Measurements from ENCODE around the gene NIPAL1.
A peak's percentile ranks its signal among the peaks of the same experiment; 100 is the strongest.
"Not testable (repeated sequence)": the region's sequence is repeated elsewhere in the genome, so short reads cannot be mapped to it uniquely, and the experiment has no call there.

The NIPAL1 gene

DNA sequence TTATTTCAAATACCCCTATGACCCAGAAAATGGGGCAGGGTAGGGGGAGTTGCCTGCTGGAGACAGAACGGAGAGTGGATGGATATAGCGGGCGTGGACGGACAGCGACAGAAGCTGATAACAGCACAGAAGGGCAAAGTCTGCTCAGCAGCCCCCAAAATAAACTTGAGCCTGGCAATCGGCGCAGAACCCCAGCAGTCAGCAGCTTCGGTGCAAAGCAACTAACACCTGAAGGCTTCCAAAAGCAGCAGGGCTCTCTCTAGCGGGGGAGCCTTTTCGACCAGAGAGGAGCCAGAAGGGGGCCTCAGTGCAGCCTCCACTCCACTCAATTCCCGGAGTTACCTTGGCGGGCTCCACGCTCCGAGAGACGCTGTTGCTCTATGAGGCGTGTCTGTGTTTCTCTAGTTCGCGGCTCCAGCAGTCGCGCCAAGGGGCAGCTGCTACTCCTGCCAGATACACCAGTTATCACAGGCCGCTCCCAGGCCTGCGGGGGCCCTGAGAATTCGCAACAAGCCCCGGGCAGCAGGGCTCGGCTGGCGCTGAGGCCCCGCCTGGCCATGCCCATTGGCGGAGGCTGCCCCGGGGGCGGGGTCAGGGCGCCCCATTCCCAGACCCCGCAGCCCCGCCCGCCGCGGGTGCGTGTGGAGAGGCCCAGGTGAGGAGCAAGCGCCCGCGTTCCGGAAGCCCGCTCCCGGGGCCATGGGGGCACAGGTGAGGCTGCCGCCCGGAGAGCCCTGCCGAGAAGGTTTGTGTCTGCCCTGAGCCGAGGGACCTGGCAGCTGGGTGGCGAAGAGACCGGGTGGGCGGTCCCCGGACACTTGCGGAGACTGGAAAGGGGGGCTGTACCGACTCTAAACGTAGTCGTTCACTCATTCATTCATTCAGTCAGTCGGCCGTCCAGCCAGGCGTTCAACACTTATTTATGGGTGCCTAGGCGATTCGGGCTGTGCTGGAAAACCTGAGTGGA lies at the start of gene NIPAL1, which contains the start of gene CNGA1:
NIPAL1 (plus strand) TSS at position 632 of the 967 bp plus-strand sequence; CDS start at position 700, 68 bp downstream.
CNGA1 (minus strand) TSS at position 541 of the 967 bp plus-strand sequence. CDS start 63,992 bp downstream, outside the sequence.
- peak; percentile 17 to 54 for DNase-seq (ENCODE audit: low read depth in 2 of 2)

DNA sequence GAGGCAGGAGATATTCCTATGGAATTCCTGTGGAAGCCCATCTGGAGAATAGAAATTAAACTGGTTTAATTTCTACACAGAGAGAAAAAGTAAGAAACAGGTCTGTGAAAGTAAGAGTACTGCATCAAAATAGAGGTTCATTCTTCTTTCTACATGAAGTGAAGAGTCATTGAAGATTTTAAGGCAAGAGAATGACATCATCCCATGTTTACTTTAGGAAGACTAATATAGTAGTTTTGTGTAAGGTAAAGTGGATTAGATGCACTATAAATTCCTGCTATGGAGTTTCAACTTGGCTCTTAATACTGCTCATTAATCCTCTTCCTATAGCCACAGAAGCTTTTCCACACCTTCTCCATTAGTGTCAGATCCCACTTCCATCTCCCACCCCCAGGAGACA lies 47.7 kb upstream of the NIPAL1 start:
- DNase-seq (ENCODE audit: low read depth in 2 of 2), result no peak

DNA sequence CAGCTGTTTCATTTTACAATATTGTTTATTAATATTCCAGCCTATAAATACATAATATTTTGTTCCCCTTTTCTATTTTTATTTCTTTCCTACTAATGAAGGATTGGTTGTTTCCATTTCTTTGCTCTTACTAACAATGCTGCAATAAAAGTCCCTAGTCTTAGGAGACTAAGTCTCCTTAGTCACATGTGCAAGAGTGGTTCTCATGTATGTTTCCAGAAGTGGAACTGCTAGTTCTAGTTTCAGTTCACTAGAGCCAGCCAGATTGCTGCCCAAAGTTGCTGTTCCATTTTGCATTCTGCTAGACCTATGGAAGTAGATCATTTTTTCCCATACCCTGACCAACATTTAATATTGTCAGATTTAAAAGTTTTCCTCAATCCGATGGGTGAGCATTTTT lies 44.4 kb upstream of the NIPAL1 start:
- no peak for DNase-seq (ENCODE audit: low read depth in 2 of 2)

DNA sequence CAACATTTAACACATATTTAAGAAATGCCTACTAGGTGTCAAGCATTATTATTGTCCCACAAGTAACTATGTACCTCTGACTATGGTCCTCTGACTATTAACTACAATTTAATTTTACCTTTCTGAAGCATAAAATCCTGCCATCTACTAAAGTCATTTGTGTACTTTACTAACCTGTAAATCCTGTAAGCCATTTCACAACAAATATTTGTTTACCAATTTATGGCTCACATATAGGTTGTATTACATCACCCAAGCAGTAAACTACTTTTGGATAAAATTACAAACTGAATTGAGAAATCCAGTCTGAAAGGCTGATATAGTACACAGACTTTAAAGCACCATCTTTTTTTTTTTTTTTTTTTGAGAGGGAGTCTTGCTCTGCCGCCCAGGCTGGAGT lies 43.9 kb upstream of the NIPAL1 start:
- no peak for DNase-seq (ENCODE audit: low read depth in 2 of 2)

DNA sequence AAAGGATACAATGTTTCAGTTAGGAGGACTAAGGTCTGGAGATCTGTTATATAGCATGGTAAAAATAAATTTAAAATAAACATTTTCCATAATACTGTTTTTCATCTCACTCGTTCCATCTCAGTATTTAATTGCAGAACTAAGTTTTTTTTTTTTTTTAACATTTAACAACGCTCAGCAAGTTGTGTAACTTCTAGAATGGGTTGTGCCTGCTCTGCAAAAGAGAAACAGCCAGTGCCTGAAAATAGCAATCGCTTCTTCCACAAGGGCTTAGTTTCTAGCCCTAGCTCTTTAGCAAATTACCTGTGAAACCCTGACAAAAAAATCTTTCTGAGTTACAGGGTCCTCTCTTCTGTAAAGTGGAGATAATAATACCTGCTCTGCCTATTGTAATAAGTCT lies 42.0 kb upstream of the NIPAL1 start:
- DNase-seq (ENCODE audit: low read depth in 2 of 2), result no peak

DNA sequence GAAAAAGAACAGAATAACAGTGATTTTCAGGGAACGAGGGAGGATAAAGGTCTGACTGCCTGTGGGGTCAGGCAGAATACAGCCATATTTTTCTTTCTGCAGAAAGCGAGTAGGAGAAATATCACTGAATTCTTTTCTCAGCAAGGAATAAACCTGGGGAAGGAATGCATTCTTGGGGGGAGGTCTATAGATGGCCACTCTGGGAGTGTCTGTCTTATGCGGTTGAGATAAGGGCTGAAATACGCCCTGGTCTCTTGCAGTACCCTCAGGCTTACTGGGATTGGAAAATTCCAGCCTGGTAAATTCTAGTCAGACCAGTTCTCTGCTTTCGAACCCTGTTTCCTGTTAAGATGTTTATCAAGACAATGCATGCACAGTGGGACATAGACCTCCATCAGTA lies 26.4 kb upstream of the NIPAL1 start:
- DNase-seq (ENCODE audit: low read depth in 2 of 2), result no peak

DNA sequence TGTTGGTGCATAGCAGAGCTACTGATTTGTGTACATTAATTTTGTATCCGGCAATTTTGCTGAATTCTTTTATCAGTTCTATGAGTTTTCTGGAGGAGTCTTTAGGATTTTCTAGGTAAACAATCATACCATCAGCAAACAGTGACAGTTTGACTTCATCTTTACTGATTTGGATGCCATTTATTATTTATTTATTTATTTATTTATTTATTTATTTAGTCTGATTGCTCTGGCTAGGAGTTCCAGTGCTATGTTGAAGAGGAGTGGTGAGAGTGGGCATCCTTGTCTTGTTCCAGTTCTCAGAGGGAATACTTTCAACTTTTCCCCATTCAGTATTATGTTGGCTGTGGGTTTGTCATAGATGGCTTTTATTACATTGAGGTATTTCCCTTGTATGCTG lies 24.1 kb upstream of the NIPAL1 start:
- not testable (repeated sequence) for DNase-seq (ENCODE audit: low read depth in 2 of 2)

DNA sequence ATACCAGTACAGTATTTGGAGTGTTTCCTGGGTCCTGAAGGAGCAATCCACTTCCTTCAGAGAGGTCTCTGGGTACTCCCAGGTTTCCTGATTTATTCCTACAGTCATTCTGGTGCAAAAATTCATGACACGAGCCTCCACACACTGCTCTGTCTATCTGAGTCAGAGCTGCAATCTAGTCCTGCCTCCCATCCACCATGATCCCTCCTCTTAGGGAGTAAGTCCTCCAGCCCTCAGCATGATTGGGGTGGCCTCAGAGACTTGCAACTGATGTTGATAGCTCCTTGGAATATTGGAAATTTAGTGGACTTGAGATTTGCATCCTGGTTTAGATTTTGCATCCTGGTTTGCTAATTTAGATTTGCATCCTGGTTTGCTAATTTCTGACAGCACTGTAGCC lies 20.6 kb upstream of the NIPAL1 start:
- no peak for DNase-seq (ENCODE audit: low read depth in 2 of 2)

DNA sequence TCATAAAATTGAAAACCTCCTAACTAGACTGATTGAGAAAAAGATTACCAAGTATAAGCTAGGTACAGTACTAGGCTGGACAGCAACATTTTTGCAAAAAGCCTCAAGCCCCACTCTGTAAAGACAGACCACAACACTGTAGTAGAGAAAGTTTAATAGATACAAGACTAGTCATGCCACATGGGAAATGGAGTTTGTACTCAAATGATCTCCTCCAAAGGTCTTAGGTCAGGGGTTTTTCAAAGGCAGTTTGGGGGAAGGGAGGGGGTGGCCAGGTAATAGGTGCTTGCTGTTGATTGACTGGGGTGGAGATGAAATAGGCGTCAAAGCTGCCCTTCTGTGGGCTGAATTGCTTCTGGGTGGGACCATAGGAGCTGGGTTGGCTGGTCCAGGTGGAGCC lies 14.3 kb upstream of the NIPAL1 start:
- DNase-seq (ENCODE audit: low read depth in 2 of 2), result no peak

DNA sequence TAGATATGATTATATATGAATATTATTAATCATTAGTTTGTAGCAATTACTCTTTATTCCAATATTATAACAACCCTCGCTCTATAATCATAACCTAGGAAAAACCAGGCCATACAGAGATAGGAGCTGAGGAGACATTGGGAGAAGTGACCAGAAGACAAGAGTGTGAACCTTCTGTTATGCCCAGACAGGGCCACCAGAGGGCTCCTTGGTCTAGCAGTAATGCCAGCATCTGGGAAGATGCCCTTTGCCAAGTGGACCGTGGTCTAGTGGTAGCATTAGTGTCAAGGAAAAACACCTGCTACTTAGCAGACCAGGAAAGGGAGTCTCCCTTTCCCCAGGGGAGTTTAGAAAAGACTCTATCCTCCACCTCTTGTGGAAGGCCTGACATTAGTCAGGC lies 13.0 kb upstream of the NIPAL1 start:
- peak in 1 of 2 donors; percentile 14 for DNase-seq (ENCODE audit: low read depth in 2 of 2)

DNA sequence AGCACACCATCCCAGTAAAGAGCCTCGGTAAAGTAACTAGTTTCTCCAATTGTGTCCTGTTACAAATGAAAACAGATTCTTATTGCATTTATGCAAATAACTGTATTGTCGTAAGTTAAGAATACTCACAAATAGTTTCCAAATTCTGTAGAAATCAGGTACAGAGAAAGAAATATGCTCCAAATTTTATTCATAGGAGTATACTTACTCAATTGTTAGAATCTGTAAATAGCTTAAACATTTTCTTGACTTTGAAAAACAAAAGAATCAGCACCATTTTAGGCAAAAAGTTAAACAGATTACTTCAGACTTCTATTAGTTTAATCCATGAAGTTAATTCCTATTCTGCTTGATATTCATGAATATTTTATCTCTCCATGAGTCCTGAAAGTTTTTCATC lies 10.8 kb upstream of the NIPAL1 start:
- DNase-seq (ENCODE audit: low read depth in 2 of 2), result no peak

DNA sequence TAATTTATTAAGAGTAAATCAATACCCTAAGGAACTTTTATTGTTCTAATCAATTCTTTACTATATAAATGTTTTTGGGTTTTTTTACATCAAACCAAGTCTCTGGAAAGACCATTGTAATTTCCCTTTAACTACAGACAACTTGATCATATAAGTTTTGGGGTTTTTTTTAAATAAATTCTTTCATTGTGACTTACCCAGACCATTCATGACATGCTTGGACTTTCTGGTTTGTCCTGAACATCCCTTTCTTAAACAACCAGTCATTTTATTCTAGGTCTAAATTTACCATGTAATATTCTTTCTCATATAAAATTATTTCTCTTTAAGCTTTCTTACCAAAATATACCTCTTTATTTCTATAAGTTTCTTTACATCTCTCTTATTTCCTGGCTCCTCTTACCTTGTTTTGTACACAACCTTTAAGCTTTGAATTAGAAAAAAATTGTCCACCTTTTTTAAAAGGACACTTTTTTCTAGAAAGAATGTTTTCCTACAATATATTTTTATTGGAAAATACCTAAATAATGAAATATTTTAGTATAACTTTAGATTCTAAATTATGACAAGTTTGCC lies 8.5 kb upstream of the NIPAL1 start:
- no peak for DNase-seq (ENCODE audit: low read depth in 2 of 2)

DNA sequence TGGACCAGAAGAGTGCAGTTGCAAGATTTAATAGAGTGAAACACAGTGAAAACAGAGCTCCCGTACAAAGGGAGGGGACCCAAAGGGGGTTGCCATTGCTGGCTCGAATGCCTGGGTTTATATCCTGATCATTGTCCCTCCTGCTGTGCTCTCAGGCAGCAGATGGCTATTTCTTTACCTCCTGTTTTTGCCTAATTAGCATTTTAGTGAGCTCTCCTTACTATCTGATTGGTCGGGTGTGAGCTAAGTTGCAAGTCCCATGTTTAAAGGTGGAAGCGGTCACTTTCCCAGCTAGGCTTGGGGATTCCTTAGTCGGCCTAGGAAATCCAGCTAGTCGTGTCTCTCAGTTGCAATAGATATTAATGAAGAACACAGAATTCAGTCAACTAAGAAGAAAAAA lies 5.7 kb upstream of the NIPAL1 start:
- not testable (repeated sequence) for DNase-seq (ENCODE audit: low read depth in 2 of 2)

DNA sequence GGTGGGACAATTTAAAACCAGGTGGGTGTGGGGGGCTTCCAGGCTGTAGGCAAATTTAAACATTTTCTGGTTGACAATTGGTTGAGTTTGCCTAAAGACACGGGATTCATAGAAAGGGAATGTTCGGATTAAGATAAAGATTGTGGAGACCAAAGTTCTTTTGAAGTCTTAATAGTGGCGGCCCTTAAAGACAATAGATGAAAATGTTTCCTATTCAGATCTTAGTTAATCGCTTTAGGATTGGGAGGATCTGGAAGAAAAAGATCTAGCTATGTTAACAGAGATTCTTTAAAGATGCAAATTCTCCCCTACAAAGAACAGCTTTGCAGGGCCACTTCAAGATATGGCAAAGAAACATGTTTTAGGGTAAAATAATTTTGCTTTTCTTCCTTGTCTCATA lies 4.8 kb upstream of the NIPAL1 start:
- DNase-seq (ENCODE audit: low read depth in 2 of 2), result no peak

DNA sequence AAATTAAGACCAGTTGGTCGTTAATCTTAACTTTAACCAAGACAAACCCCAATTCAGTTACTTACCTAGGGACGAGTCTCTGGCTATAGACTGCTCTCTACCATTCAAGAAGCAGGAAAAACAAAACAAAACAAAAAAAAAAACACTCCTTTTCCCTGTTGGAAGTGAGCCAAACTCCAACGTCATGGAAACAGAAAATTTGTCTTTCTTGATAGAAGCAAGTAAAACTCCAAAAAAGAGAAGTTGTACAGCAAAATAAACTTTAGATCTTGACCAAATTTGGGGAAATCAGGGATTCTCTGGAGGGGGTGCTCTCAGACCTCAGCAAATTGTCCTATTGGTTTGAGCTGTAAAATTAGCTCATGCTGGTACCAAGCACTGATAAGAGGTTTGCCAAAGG lies 3.7 kb upstream of the NIPAL1 start:
- no peak for DNase-seq (ENCODE audit: low read depth in 2 of 2)

DNA sequence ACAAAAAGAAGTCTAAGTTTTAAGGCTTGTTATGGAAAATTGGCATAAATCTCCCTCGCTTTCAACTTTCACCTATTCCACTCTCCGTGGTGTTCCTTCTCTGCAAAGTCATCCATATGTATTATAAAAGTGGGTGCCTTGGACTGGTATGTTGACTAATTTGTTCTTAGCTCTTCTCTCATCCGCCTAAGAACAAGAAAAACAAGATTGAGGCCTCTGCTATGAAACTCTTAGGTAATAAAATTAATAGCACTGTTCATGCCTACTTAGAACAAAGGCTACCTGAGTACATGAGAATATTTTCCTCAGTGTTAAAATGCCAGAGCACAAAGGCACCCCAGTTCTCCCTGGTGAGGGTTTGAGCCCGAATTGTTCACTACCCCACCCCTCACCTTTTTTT lies 1.4 kb upstream of the NIPAL1 start:
- no peak for DNase-seq (ENCODE audit: low read depth in 2 of 2)

DNA sequence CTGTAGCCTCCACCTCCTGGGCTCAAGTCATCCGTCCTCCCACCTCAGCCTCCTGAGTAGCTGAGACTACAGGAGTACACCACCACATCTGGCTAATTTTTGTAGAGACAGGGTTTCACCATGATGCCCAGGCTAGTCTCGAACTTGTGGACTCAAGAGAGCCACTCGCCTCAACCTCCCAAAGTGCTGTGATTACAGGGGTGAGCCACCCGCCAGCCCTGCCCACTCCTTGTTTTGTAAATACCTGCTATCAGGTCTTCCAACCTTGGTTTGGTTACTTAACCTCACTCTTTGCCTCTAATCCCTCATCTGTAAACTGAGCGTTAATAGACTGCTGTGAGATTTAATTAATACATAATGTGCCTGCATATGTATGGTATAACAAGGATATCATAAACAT lies 894 bp upstream of the NIPAL1 start:
- no peak for DNase-seq (ENCODE audit: low read depth in 2 of 2)

DNA sequence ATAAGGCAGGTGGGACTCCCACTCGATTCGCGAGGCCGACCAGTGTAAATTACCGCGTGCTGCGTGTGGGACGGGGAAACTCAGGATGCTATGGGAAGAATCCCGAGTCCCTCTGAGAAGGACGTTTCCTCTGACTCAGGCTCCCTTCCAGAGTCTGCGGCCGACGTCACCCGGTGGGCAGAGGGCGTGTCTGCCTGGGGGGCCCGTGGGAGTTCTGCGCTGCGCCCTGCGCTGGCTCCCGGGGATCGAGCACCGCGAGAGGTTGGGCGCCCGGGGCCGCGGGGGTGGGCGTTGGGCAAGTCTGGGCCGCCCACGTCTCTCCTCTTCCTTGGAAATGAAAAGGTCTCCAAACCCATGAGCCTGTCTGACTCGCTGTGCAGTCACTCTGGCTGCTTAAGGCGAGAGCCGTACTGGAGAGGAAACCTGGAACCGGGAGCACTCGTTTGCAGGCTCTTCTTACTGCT lies 568 bp downstream of the NIPAL1 start:
- DNase-seq (ENCODE audit: low read depth in 2 of 2), result no peak

DNA sequence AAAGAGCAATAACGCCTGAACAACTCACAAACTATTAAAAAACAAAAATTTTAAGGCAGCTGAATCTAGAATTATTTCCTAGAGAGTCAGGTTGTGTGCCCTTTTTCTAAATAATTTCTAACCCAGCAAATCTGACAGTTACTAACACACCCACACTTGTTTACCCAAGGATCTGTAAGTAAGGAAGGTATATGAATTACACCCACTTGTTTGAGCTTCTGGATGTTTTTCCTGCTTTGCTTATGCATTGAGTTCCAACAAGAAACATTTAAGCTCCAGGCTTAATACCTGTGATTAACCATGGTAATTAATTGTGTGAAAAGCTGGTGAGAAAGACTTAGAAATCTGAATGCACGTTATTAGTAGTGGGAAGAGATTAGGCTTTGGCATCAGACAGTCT lies 1.5 kb downstream of the NIPAL1 start:
- no peak for DNase-seq (ENCODE audit: low read depth in 2 of 2)

DNA sequence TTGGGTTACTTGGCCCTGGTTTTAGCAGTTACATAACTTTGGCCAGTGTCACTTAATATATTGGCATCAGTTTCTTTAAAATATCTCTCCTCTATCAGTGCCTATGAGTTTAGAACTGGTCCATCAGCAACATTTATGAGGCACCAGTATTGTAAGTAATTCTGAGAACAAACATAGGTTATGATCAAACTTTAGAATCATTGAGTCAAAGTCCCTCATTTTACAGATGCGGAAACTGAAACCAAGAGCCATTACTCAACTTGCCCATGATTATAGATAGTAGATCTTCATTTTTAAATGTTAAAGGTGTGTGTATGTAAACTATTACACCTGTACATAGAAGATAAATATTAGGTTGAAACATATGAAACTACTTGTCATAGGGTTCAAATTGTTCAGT lies 4.5 kb downstream of the NIPAL1 start:
- no peak for DNase-seq (ENCODE audit: low read depth in 2 of 2)

DNA sequence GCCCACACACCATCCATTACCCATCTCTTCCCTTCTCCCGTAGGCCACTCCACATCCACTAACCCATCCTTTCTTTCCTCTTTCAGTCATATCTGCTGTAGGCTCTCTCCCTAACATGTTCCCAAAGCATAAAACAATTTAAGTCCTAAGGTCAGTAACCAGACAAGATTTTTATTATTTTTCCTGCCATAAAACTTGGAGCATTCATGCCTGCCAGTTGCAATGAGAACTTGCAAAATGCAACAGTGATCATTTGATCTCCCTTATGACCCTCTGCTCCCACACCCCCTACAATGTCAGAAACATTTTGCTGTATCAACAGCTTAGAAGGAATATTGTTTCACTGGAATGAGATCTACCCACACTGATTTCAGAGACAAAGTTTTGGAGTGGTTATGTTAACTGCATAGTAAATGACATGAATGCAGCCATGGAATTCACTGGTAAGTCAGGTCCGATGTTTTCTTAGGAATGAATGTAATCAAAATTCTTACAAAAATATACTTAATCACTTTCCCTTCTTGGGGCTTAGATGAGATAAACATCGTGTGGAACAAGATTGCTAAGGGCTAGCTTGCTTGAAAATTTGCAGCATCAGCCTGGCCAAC lies 5.7 kb downstream of the NIPAL1 start:
- no peak for DNase-seq (ENCODE audit: low read depth in 2 of 2)

DNA sequence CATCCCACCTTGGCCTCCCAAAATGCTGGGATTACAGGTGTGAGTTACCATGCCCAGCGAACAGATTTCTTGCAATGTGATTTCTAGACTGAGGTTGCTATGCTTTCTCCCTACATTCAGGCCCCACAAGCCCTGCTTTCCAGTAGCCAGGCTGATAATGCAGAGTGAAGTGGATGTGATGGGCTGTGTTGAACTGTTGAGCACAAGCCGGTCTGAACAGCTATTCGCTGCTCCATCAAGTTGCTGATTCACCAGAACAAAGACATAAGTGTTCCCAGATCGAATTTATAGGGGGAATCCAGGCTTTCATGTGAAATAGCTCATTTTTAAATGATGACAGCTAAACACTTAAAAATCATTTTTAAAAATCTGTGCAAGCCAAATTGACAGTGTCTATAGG lies 8.0 kb downstream of the NIPAL1 start:
- DNase-seq (ENCODE audit: low read depth in 2 of 2), result no peak

DNA sequence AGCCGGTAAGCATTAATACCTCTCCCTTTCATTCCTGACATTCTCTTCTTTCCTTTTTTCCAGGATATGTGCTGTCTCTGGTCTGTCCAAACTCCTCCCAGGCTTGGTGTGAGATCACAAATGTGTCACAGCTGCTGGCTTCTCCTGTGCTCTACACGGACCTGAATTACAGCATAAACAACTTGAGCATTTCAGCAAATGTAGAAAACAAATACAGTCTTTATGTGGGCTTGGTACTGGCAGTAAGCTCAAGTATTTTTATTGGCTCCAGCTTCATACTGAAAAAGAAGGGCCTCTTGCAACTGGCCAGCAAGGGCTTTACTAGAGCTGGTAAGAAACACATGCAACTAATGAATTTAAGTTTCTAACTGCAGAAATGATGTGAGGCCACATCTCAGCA lies 8.4 kb downstream of the NIPAL1 start:
- DNase-seq (ENCODE audit: low read depth in 2 of 2), result no peak
